Measurements from ENCODE around the gene IL1F10. TPM values are rescaled to one million over a fixed set of nuclear protein-coding genes. Genes with fewer than 3 reads are reported as not detected.

IL1F10 gene
- total and polyA plus RNA-seq, 9 donors: not detected

DNA sequence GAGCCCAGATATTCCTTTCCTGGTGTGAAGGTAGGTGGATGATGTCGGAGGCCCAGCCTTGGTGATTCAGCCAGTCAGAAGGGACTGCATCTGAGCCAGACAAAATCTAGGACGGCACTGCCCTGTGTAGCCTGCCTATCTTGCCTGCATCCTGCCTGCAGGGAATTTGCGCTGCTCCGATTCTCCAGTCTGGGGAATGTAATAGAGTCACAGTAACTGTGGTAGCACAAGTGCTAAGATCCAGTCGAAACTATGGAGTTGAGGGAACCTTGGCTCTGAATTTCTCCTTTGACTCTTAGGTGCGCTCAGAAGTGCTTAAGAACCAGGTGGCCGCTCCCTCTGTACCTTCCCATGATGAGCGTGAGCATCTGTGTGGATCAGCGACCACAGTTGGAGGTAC is 31.0 kb upstream of the IL1F10 start:
- TF ChIP-seq CTCF (IDR thresholded peaks at IDR 0.05) (no peak), POLR2A (IDR thresholded peaks at IDR 0.05) (no peak), EP300 (IDR thresholded peaks at IDR 0.05) (no peak)
- no peak overlapping the region for H3K4me3 ChIP-seq
- H3K27me3 ChIP-seq: no peaks in the 10 kb centered on the region
- H3K4me1 ChIP-seq (ENCODE audit: insufficient read depth): no peaks in the 10 kb centered on the region
- no peak overlapping the region for H3K27ac ChIP-seq
- H3K36me3 ChIP-seq: no peaks in the 10 kb centered on the region
- intact Hi-C loops (cut with DNase I): no loop called here
- no peaks in the 10 kb centered on the region for H3K9me3 ChIP-seq
- DNase-seq: no peak
- 89 to 90% (median 89%) methylated on average over 9 of the region's 9 CpGs for WGBS, 3 donors

DNA sequence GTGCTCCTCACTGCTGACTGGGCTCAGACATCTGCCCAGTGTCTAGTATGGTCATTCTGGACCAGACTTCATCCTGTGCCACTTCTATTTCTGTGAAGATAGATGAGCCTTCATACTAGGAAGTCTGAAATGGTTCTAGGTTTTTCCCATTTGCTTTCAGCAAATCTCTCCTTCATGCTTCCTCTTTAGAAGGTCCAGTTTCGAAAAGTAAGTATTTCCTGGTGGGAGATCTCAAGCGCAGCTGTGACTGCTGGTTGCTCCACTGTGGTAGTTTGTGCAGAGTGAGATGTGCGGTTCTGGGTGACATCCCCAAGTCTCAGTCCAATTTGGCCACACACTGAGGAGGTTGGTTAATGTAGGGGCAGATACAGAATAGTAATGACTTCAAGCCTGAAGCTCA is 29.5 kb upstream of the IL1F10 start:
- H3K4me3 ChIP-seq: no peak overlapping the region
- intact Hi-C loops (cut with DNase I): no loop called here
- no peak overlapping the region for H3K27ac ChIP-seq
- H3K4me1 ChIP-seq (ENCODE audit: insufficient read depth): no peaks in the 10 kb centered on the region
- no peaks in the 10 kb centered on the region for H3K9me3 ChIP-seq
- TF ChIP-seq CTCF (IDR thresholded peaks at IDR 0.05) (no peak), EP300 (IDR thresholded peaks at IDR 0.05) (no peak), POLR2A (IDR thresholded peaks at IDR 0.05) (no peak)
- no peak for DNase-seq
- no peaks in the 10 kb centered on the region for H3K27me3 ChIP-seq
- no peaks in the 10 kb centered on the region for H3K36me3 ChIP-seq
- 85 to 91% (median 87%) methylated on average over 3 of the region's 3 CpGs for WGBS, 3 donors

- Histone ChIP-seq H3K4me1 (ENCODE audit: insufficient read depth) (no peaks in the 10 kb centered on the region), H3K27ac (no peak overlapping the region), H3K27me3 (no peaks in the 10 kb centered on the region), H3K36me3 (no peaks in the 10 kb centered on the region), H3K9me3 (no peaks in the 10 kb centered on the region), H3K4me3 (no peak overlapping the region)
- 74 to 84% (median 80%) methylated on average over 2 of the region's 2 CpGs for WGBS, 3 donors
- TF ChIP-seq POLR2A (IDR thresholded peaks at IDR 0.05) (no peak), CTCF (IDR thresholded peaks at IDR 0.05) (no peak)
- intact Hi-C loops (cut with DNase I): no loop called here
- no peak for DNase-seq
Measured at GRCh38 chr2:113039158-113039557, 28.6 kb upstream of the IL1F10 start.

- intact Hi-C loops (cut with DNase I): no loop called here
- H3K9me3 ChIP-seq: no peaks in the 10 kb centered on the region
- H3K4me1 ChIP-seq (ENCODE audit: insufficient read depth): no peaks in the 10 kb centered on the region
- no peaks in the 10 kb centered on the region for H3K36me3 ChIP-seq
- WGBS, 3 donors: 32 to 52% (median 34%) methylated on average over 5 of the region's 5 CpGs
- H3K27me3 ChIP-seq: no peaks in the 10 kb centered on the region
- no peak for DNase-seq
- TF ChIP-seq EP300 (IDR thresholded peaks at IDR 0.05) (no peak), CTCF (IDR thresholded peaks at IDR 0.05) (no peak), POLR2A (IDR thresholded peaks at IDR 0.05) (no peak)
- H3K27ac ChIP-seq: no peak overlapping the region
- H3K4me3 ChIP-seq: no peak overlapping the region
Measured at GRCh38 chr2:113039719-113040118, 28.1 kb upstream of the IL1F10 start.

DNA sequence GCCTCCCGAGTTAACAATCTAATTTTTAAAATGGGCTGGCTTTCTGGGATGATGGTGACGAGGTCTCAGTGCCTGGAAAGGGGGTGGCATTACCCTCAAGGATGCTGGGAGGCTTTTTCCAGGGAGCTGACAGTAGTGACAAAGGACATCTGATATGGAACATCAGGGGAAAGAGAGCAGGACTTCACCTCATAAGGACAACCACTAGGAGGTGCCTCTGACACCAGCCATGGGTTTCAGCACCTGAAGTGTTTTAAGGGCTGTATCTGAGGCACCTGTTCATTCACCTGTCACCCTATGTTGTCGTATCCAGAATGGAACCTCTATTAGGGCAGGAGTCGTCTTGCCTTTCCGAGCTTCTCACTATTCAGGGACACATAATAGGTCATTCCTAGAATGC is 25.9 kb upstream of the IL1F10 start:
- WGBS, 3 donors: 49 to 56% (median 54%) methylated on average over 5 of the region's 5 CpGs
- intact Hi-C loops (cut with DNase I): no loop called here

More for the DNA sequence above, 25.9 kb upstream of the IL1F10 start:
- H3K4me3 ChIP-seq: no peak overlapping the region
- H3K9me3 ChIP-seq: no peaks in the 10 kb centered on the region
- no peaks in the 10 kb centered on the region for H3K36me3 ChIP-seq
- TF ChIP-seq POLR2A (IDR thresholded peaks at IDR 0.05) (no peak), CTCF (IDR thresholded peaks at IDR 0.05) (no peak), EP300 (IDR thresholded peaks at IDR 0.05) (no peak)
- no peaks in the 10 kb centered on the region for H3K27me3 ChIP-seq
- no peak overlapping the region for H3K27ac ChIP-seq
- DNase-seq: no peak
- no peaks in the 10 kb centered on the region for H3K4me1 ChIP-seq (ENCODE audit: insufficient read depth)

All from ovary (tissue), 9 donors.